MM.1S (cell line): Measurements from ENCODE around the gene XRRA1.
"Not testable (repeated sequence)": the region's sequence is repeated elsewhere in the genome, so short reads cannot be mapped to it uniquely, and the experiment has no call there.

Experiments used
- EZH2 ChIP-seq: fragments of 300-600 bp; sonication (generic); optimal IDR thresholded peaks from 2 replicates; pipeline ENCODE3; 2017; ENCODE audit warnings: low read depth, mild to moderate bottlenecking, antibody characterized with exemption, low read length, mixed read lengths
- TF ChIP-seq, protein P1 (sequence below): fragments of 300-600 bp; sonication (generic); IDR thresholded peaks from 2 replicates; pipeline ENCODE4 v1.5.1; 2016; ENCODE audit warnings: antibody characterized with exemption, low read length, mixed read lengths

DNA sequence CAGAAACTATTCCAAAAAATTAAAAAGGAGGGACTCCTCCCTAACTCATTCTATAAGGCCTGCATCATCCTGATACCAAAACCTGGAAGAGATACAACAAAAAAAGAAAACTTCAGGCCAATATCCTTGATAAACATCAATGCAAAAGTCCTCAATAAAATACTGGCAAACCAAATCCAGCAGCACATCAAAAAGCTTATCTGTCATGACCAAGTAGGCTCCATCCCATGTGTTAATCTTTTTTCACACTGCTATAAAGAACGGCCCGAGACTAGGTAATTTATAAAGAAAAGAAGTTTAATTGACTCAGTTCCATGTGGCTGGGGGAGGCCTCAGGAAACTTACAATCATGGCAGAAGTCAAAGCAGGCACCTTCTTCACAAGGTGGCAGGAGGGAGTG is 123.3 kb downstream of the XRRA1 start:
- not testable (repeated sequence) for TF ChIP-seq EZH2
- TF ChIP-seq, protein P1, sequence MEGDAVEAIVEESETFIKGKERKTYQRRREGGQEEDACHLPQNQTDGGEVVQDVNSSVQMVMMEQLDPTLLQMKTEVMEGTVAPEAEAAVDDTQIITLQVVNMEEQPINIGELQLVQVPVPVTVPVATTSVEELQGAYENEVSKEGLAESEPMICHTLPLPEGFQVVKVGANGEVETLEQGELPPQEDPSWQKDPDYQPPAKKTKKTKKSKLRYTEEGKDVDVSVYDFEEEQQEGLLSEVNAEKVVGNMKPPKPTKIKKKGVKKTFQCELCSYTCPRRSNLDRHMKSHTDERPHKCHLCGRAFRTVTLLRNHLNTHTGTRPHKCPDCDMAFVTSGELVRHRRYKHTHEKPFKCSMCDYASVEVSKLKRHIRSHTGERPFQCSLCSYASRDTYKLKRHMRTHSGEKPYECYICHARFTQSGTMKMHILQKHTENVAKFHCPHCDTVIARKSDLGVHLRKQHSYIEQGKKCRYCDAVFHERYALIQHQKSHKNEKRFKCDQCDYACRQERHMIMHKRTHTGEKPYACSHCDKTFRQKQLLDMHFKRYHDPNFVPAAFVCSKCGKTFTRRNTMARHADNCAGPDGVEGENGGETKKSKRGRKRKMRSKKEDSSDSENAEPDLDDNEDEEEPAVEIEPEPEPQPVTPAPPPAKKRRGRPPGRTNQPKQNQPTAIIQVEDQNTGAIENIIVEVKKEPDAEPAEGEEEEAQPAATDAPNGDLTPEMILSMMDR = not testable (repeated sequence)
